GM13976 (cell line): ENCODE results near the gene GALNT1.

Source experiments
- DNase-seq: peaks from one replicate; pipeline ENCODE4 v3.0.0; 2012; ENCODE audit warnings: low spot score
- in situ Hi-C: fragments of 300-500 bp; cut with MboI; formaldehyde crosslinking; loops from one replicate; pipeline ENCODE4 v1.12.0; 2022; ENCODE audit warnings: low sequenced_read_pairs, mixed read lengths, inconsistent platforms; ENCODE audit not compliant: unreplicated experiment
- TF ChIP-seq, protein P1 (sequence below): IDR thresholded peaks from 2 replicates; pipeline ENCODE4 v1.5.1; 2012; ENCODE audit warnings: borderline replicate concordance, mild to moderate bottlenecking; ENCODE audit not compliant: insufficient read depth; ENCODE audit errors: extremely low read depth, missing control alignments, control extremely low read depth

The GALNT1 gene

DNA sequence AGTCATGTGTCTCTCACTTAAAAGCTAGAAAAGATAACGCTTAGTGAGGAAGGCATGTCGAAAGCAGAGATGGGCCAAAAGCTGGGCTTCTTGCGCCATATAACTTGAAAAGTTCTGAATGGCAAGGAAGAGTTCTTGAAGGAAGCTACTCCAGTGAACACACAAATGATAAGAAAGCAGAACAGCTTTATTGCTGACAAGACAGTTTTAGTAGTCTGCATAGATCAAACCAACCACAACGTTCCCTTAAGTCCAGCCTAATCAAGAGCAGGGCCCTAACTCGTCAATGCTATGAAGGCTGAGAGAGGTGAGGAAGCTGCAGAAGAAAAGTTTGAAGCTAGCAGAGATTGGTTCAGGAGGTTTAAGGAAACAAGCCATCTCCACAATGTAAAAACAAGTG, 55.7 kb downstream of the GALNT1 start:
- TF ChIP-seq, protein P1, sequence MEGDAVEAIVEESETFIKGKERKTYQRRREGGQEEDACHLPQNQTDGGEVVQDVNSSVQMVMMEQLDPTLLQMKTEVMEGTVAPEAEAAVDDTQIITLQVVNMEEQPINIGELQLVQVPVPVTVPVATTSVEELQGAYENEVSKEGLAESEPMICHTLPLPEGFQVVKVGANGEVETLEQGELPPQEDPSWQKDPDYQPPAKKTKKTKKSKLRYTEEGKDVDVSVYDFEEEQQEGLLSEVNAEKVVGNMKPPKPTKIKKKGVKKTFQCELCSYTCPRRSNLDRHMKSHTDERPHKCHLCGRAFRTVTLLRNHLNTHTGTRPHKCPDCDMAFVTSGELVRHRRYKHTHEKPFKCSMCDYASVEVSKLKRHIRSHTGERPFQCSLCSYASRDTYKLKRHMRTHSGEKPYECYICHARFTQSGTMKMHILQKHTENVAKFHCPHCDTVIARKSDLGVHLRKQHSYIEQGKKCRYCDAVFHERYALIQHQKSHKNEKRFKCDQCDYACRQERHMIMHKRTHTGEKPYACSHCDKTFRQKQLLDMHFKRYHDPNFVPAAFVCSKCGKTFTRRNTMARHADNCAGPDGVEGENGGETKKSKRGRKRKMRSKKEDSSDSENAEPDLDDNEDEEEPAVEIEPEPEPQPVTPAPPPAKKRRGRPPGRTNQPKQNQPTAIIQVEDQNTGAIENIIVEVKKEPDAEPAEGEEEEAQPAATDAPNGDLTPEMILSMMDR = no peak
- no peak for DNase-seq
- in situ Hi-C loops = no loop called here

- in situ Hi-C loops = no loop called here
- TF ChIP-seq, protein P1 = no peak
- DNase-seq = no peak
Measured at GRCh38 chr18:35639296-35639695, 57.8 kb downstream of the GALNT1 start.

- no peak for DNase-seq
- TF ChIP-seq, protein P1 = no peak
- in situ Hi-C loops = no loop called here
Measured at GRCh38 chr18:35641467-35641866, 59.9 kb downstream of the GALNT1 start.

DNA sequence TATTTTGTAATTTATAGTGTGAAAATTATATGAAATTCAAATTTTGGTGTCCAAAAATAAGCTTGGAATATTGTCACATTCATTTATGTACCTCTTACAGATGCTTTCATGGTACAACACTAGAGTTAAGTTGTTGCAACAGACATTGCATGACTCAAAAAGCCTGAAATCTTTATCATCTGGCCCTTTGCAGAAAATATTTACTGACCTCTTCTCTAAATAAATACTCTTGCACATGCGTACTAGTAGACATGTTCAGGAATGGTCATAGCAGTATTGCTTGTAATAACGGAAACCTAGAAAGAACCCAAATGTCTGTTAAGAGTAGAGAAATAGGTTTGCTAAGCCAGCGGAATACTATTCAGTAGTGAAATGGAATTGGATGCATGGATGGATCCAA, 60.4 kb downstream of the GALNT1 start:
- no peak for DNase-seq
- TF ChIP-seq, protein P1 = no peak
- in situ Hi-C loops = no loop called here

DNA sequence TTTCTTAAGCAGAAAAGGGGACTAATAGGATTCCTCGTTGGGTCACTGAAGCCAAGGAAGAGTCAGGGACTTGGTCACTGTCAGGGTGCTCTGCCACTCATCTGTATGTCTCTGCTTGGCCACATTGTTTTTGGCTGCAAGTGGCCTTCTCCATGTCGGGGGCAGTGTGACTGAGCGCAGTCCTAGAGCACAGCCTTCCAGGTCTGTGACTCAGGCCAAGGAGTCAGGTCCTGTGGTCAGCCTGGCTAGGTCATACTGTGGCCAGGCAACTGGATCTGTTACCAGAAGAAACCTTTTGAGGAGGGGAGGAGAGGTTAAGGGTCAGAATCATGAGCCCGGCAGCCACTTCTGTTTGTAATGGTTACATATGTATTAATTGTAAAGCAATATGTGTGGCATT, 61.3 kb downstream of the GALNT1 start:
- TF ChIP-seq, protein P1 = no peak
- no peak for DNase-seq
- in situ Hi-C loops = no loop called here

DNA sequence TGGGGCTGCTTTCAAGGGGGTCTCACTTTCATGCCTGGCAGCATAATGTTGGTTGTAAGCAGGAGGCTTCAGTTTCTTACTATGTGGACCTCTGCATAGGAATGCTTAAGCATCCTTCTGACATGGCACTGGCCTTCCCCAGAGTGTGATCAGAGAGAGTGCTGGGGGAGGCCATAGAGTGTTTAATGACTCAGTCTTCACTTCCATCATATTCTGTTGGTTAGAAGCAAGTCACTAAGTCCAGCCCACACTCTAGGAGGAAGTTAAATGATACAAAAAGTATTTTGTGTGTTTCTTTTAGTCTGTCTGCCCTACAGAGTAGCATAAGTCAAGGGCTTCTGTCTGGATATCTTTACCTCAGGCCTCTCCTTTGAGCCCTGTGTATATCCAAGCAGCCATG, 64.9 kb downstream of the GALNT1 start:
- no peak for DNase-seq
- TF ChIP-seq, protein P1 = no peak
- in situ Hi-C loops = no loop called here
